ENCODE measurements around the gene RASEF.

DNA sequence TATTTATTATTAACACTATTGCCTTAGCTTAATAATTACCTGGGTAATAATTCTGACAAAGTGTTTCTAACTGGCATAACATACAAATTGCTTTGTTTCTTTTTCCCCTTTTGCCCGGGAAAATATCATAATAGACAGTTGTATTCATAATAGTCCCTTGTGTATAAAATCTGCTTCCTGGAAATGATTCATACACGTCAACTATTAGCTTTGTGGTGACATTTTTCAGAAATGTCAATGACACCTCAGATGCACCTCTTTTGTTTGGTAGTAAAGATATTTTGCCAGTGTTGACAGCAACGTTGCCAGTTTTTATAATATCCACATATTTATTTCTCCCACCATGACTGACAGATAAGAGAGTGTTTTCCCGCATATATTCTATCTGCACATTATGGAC is 73.0 kb downstream of the RASEF start:
- TF ChIP-seq POLR2A (IDR thresholded peaks at IDR 0.05) = no peak
- TF ChIP-seq, protein P1, sequence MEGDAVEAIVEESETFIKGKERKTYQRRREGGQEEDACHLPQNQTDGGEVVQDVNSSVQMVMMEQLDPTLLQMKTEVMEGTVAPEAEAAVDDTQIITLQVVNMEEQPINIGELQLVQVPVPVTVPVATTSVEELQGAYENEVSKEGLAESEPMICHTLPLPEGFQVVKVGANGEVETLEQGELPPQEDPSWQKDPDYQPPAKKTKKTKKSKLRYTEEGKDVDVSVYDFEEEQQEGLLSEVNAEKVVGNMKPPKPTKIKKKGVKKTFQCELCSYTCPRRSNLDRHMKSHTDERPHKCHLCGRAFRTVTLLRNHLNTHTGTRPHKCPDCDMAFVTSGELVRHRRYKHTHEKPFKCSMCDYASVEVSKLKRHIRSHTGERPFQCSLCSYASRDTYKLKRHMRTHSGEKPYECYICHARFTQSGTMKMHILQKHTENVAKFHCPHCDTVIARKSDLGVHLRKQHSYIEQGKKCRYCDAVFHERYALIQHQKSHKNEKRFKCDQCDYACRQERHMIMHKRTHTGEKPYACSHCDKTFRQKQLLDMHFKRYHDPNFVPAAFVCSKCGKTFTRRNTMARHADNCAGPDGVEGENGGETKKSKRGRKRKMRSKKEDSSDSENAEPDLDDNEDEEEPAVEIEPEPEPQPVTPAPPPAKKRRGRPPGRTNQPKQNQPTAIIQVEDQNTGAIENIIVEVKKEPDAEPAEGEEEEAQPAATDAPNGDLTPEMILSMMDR (IDR thresholded peaks at IDR 0.05) = no peak

Measured in prostate gland (tissue), 2 donors.